GM19043 (cell line): Measurements from ENCODE around the gene RPS6KL1.
A peak's percentile ranks its signal among the peaks of the same experiment; 100 is the strongest.

Experiments used
- ATAC-seq: cut with Tn5 transposase; IDR thresholded peaks from one replicate; pipeline ENCODE4 v1.9.1; 2021; ENCODE audit warnings: low read depth; ENCODE audit not compliant: unreplicated experiment

Gene RPS6KL1

DNA sequence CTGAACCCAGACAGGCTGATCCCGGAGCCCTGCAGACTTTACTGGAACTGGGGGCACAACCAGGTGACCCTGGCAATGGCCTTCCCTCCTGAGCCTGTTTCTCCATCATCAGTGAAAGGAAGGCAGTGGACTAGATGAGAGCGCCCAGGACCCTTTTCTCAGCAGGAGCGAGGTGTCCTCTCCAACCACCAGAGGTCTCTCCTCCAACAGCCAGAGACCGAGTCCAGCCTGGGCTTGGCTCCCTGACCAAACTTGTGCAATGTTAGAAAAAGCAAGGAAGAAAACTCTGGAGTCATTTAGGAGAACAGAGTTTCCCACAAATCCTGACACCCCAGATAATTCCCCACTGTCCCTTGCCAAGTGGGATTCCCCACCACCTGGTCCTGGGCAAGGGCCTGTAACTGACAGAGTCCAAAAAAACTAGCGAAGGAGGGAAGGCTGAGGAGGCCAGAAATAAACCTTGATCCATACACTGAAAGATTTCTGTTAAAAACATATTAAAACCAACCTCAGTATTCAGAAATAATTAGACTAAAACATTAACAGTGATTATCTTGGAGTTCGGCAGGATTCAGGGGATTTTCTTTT, 9.0 kb downstream of the RPS6KL1 start:
- no peak for ATAC-seq

DNA sequence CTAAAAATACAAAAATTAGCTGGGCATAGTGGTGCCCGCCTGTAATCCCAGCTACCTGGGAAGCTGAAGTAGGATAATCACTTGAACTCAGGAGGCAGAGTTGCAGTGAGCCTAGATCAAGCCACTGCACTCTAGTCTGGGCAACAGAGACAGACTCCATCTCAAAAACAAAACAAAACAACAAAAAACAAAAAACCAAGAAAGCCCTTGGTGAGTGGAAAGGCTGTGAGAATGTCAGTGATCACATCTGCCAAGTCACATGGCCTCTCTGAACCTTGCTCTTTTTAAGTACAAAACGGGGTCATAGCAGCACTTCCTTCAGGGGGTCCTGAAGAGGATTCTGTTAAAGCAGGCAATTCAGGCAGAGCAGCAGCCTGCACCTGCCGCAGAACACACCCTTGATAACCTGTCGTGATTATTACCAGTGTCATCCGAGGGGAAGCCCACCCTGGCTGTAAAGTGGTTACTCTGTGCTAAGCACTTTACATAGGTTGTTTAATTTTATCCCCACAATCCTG, 9.6 kb downstream of the RPS6KL1 start:
- no peak for ATAC-seq

DNA sequence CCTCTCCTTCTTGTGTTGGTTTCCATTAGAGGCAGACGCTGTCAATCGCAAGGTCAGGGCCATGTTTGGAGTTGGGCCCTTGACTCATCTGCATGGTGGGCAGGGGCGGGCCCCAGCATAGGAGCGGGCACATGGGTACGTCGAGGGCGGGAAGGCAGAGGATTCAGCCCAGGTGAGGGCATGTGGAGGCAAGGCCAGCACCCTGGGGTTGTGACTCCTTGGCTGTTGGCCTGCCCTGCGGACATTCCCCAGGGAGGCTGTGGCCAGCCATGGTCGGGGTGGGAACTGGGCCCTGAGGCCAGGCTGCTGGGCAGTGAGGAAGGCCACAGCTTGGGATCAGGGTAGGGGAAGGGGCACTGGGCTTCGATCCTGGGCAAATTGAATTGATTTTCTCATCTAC, 10.3 kb downstream of the RPS6KL1 start:
- no peak for ATAC-seq

DNA sequence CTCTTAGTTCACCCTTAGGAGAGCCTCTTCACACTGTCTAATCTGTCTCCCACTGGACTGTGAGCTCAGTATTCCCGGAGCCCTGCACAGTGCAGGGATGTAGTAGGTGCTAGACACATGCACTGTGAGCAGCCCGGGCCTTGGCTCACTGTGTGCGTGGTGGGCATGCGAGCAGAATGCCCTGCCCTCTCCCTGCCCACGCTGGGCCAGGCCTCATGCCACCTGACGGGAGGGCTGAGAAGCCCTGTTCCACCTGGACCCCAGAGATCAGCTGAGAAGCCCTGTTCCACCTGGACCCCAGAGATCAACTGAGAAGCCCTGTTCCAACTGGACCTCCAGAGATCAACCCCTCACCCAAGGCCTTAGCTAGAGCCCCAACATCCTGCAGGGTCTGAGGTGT, 10.9 kb downstream of the RPS6KL1 start:
- no peak for ATAC-seq

DNA sequence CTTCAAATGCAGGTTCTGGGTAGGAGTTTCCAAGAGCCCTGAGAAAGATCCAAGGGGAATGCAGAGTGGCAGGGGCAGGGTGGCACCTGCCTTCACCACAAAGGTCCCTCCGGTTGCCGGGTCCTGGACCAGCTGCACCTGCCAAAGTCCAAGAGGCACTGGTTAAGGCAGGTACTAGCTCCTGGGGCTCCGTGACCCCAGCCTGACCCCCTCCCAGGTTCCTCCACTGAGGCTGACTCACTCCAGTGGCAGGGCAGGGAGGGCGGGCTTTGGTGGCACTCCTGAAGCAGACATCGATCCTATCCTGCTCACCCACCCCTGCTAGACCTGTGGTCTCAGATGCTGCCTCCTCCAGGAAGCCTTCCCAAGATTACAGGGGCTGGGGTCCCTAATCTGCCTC, 11.4 kb downstream of the RPS6KL1 start:
- no peak for ATAC-seq

DNA sequence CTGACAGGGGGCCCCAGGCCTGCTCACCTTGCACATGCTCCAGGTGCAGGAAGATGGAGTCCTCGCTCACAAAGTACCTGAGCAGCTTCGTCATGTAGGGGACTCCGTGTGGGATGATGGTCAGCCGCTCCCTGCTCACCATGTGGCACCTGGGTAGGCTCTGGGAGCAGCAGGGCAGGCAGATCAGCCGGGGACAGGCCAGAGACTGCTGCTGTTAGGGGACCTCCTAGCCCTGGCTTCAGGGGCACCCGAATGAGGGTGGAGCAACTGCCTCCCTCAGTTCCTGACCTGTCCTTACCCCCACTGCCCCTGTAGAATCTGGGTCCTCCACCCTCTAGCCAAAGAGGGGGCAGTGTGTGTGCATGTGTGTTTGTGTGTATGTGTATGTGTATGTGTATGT, 11.8 kb downstream of the RPS6KL1 start:
- ATAC-seq: no peak

DNA sequence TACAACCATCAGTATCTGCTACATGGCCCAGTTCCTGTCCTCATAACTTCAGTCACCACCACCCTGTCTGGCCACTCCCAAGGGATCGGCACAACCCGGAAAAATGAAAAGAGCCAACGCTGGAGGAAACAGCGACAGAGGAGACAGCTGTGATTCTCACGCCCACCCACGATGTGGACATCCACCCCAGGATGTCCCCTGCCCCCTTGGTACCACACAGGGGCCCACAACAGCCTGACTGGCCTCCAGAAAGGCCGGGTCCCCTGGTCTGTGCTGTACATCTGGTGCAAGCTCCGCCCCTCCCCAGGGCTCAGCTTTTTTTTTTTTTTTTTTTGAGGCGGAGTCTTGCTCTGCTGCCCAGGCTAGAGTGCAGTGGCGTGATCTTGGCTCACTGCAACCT, 12.5 kb downstream of the RPS6KL1 start:
- no peak for ATAC-seq

DNA sequence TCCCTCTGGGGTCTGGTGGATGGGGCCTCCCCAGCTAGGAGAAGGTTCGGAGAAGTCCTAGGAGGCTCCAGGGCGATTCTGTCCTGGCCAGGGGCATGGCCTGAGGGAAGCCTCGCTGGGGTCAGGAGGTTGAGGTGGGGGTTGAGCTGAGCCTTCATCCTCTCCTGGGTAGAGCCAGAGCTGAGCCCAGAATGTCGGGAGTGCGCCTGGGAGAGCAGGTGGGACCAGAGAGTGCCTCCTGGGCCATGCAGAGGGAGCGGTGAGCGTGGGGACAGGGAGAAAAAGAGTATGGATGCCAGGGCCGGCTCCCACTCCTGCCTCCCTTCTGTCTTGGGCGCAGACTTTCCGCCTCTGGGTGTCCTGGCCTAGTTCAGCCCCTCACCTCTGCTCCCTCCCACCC, 13.1 kb downstream of the RPS6KL1 start:
- no peak for ATAC-seq

DNA sequence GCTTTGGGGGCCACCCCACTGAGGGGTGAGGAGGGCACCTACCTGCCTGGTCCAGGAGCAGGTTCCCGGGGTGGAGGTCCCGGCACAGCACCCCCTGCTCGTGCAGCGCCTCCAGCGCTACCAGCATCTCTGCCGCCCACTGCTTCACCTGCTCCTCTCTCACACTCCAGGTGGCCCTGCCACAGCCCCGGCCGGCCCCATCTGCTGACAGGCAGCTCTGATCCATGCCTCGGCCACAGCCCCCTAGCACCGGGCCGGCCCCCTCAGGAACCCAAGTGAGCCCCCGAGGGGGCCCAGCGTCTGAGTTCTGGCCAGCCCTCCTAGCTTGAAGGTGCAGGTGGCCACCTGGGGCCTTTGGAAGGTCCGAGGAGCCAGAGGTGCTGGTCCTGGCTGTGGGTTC, 13.6 kb downstream of the RPS6KL1 start:
- no peak for ATAC-seq

DNA sequence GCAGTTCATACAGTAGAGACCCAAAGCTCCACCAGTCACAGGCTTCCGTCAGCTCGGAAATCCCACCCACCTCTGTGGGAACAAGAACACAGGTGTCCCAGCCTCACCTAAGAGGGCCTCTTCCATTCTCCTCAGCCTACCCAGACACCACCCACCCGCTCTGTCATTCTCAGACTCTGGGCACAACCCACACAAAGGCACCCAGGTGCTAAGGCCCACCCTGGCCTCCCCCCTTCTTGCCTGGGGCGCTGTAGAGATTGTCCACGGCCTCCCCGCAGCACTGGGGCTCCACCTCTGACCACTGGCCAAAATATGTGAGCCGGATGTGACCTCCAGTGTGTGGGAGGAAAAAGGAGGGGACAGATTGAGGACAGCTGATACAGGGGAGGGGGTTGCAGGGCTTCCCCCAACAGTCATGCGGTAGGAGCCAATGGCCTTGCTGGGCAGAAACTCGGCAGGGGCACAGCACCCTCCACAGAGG, 14.2 kb downstream of the RPS6KL1 start:
- no peak for ATAC-seq

DNA sequence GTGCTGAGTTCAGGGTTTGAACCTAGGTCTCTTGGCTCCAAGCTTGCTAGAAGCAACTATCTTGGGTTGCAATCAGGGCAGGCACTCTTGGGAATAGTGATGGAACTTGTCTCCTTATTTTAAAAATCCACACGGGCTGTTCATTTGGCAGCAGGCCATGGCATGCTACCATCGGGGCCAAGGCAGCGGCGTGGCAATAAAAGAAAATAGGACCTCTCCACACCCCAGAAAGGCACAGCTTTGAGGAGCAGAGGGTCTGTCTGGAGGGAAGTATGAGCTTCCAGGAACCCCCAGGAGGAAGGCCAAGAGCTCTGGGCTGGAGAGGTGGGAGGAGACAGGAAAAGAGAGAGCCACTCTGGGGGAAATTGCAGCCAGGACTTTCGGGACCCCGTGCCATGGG, 15.3 kb downstream of the RPS6KL1 start:
- no peak for ATAC-seq

DNA sequence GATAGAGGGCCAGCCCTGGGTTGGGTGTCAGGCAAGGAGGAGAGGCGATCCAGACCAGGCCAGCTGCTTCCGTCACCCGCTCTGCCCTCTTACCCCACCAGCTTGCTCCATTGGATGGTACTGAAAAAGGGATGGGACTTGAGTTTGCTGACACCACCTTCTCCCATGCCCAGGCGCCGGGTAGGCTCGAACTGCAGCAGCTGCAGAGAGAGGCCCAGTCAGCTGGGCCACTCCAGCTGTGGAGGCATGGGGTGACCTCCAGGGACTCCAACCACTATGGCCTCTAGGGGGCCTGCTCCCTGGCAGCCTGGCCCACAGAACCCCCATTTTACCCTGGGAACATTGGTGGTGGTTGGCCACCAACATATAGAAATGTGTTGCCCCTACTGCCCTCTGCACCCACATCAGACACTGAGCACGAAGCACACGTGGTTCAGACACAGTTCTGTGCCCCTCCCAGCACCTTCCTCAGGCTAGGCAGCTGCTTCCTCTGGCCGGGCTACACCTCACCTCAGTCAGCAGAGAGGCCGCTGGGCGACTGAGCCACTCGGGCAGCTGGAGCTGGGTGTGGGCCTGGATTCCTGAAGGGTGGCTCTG, 16.0 kb downstream of the RPS6KL1 start:
- ATAC-seq: no peak

DNA sequence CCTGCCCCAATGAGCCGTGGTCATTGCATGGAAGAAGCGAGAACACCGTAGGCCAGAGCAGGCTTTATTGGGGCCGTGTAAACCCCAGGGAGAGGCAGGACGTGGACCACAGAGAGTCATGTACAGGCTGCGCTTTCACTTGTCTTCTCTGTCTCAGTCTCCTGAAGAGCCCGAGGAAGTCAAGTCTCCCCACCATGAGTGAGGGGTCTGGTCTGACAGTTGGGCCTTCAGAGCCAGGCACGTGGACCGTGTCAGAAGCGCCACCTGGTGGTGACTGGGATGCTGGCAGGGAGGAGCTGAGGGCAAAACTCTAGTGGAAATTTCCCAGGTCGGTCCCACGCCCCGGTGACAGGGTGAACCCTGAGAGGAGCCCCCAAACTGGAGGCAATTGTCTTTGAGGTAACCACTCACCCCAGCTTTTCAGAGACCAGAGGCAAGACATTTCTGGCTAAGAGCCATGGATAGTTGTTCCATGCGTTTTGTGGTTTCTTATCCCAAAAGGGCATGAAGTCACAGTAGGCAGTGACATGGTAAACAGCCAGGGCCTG, 17.4 kb downstream of the RPS6KL1 start:
- no peak for ATAC-seq

DNA sequence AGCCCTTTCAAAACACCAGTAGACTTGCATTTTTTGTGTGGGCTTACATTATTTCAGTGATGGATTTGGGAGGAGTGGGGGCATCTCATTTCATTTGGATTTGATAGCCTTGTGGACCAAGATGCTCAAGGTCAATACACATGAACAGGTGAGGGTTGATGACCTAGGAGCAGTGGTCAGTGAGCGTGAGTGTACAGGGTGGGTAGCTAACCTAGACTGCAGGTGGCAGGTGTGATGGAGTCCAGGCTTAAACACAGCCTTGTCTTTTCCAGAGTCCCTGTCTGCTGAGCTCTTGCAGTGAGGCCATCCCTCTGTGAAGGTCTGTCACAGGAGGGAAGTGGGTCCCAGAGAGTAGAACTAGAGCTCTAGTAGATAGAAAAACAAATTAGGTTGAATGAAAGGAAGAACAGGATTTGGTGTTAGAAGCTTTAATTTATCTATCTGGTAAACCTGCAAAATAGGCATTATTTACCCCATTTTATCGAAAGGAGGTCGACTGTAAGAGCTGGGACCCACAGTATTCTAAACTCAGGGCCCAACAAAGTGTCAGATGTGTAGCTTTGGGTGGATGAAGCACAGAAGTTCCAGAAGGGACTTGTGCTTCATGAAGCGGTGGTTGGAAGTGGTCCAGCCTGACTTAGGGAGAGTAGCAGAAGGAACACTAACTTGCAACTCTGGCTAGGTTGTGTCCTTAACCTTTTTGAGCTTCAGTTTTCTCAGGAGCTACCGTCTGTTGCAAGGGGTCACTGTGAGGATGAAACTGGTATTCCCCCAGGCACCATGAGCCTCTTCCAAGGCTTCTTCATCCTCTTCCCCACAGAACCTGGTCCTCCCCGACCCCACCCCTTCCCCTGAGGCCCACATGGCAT, 18.2 kb downstream of the RPS6KL1 start:
- ATAC-seq: no peak

DNA sequence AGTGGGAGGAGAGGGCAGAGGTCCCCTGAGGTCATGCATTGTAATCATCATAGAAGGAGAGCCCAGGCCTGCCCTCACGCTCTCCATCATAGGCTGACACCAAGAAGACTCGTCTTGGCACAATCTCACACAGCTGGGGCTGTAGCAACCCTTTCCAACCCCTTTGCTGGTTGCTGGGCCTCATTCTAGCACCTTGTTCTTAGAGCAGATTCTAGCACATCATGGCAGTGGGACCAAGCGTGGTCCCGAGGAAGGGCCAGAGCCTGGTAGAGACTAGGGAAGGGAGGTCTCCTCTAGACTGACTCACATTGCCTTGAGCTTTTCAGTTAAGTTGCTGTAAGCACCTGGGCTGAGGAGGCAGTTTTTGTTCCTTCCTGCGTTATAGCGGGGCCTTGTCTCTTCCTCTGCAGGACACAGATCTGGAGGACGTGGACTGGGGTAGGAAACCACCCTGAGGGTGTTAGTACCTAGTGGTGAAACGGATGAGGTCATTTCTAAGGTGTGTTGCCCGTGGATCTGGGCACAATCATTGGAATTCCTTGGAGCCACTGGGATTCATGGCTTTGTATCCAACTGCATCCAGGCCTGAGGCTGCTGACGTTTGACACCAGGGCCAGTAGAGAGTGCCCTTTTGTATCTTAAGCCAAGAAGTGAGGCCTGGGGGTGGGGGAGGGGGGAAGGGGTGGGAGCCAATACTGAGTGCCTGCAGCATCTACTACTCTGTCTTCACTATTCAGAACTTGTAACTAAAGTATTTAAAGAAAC, 19.9 kb downstream of the RPS6KL1 start:
- ATAC-seq: no peak

DNA sequence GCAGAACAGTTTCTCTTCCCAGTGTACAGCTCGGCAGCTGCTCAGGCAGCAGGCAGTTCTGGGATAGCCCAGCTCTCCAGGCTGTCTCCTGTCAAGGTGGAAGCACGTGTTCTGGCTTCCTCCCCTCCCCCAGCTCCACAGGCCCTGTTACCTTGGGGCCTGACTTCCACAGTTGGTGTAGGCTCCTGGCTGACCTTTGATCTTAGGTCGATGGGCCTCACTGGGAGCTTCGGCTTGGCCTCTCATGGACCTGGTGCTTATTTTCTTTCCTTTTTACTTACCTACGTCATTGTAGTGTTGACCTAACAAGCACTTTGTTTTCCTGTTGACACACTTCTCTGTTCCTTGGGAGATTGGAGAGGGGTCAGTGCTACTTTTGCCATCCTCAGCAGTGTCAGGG, 24.4 kb downstream of the RPS6KL1 start:
- ATAC-seq: no peak

DNA sequence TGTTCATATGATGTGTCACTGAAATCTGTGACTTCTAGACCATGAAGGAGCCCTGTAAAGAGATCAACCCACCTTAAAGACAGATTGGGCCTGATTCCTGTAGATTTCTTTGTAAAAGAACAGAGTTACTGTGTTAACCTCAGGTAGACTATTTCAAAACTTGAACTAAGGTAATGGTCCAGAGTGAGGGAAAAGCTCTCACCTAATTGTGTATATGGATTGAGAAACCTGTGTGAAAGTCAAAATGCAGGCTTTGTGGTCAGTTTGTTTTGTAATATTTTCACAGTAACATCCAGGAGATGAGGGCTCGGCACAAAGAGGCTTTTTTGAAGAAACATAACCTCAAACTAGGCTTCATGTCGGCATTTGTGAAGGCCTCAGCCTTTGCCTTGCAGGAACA, 25.0 kb downstream of the RPS6KL1 start:
- no peak for ATAC-seq

DNA sequence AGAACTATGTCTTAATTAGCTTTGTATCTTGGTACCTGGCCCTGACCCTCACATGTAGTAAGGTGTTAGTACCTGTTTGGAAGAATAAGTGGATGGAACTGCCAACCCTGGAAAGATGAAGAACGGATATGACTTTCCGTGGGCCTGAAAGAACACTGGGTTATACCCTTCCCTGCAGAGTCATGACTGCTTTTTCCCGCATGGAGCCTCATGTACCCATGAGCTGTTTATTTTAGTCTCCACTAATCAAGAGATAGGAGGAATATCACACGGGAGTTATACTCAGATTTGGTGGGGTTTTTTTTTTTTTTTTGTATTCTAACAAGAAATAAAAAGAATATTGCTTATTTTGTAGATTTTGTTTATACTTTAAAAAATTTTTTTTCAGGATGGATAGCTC, 25.4 kb downstream of the RPS6KL1 start:
- no peak for ATAC-seq

DNA sequence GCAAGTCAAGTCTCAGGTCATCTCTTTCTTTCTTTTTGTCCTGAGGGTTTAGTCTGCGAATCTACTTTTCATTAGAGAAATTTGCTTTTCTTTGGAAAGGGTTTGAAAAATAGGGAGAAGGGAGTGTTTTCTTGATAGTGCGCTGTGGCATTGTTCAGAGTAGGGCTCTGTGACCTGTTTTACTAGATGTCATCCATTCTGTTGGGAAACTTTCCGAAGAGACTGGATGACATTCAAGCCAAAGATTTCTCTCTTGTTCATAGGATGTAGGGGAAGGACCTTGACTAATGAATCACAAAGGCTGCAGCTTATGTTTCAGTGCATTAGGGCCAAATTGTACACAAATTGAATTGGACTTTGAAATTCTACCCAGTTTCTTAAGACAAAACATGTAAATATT, 26.7 kb downstream of the RPS6KL1 start:
- ATAC-seq: no peak

DNA sequence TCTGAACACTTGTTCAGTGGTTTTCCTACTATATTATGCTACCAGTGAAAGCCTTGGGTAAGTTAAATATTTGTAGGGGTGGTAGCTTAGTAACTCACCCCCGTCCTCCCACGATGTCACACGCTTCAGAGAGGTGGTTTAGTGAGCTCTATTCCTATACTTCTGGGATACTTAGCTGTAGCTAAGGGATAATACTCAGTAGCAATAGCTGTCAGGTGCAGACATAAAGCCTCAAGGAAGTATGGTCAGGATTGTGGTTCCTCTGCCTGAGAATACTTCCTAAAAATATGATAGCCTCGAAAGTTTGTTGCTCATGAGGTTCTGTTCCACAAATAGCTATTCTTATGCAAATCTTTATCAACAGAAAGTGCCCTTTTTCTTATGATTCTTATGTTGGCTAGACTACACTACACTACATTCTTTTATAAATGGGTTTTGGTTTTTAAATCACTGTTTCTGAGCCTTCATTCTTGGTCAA, 29.4 kb downstream of the RPS6KL1 start:
- ATAC-seq: peak; percentile 73
